ENCODE measurements around the gene SPAG17. TPM values are rescaled to one million over a fixed set of nuclear protein-coding genes. Genes with fewer than 3 reads are reported as not detected.

Gene SPAG17
- polyA plus RNA-seq (ENCODE audit: insufficient read length in 4 of 4): 10 to 100 TPM in 2 of 4 donors, 1 to 10 TPM in 2; 2.0 to 11.0 (median 9.7) TPM

GRCh38 chr1:118185084-118185832 lies at the start of gene SPAG17:
TSS of gene SPAG17 (minus strand) at chr1:118185228. CDS start at chr1:118185157, 71 bp downstream.
- peak; percentile 67 to 83 (median 74) for DNase-seq (ENCODE audit: low read depth in 4 of 4, low spot score in 3 of 4)

- no peak for DNase-seq (ENCODE audit: low read depth in 4 of 4, low spot score in 3 of 4)
Measured at GRCh38 chr1:118225471-118225870, 40.4 kb upstream of the SPAG17 start.

GRCh38 chr1:118223426-118223825 lies 38.4 kb upstream of the SPAG17 start:
- peak in 2 of 4 donors; percentile 18 to 40 for DNase-seq (ENCODE audit: low read depth in 4 of 4, low spot score in 3 of 4)

GRCh38 chr1:118219438-118219837 lies 34.4 kb upstream of the SPAG17 start:
- DNase-seq (ENCODE audit: low read depth in 4 of 4, low spot score in 3 of 4): no peak

GRCh38 chr1:118217141-118217838 lies 32.3 kb upstream of the SPAG17 start:
- DNase-seq (ENCODE audit: low read depth in 4 of 4, low spot score in 3 of 4): peak in 3 of 4 donors; percentile 10 to 23 (median 15)

- no peak for DNase-seq (ENCODE audit: low read depth in 4 of 4, low spot score in 3 of 4)
Measured at GRCh38 chr1:118214866-118215265, 29.8 kb upstream of the SPAG17 start.

- no peak for DNase-seq (ENCODE audit: low read depth in 4 of 4, low spot score in 3 of 4)
Measured at GRCh38 chr1:118210723-118211110, 25.7 kb upstream of the SPAG17 start.

- DNase-seq (ENCODE audit: low read depth in 4 of 4, low spot score in 3 of 4): no peak
Measured at GRCh38 chr1:118210051-118210722, 25.2 kb upstream of the SPAG17 start.

- no peak for DNase-seq (ENCODE audit: low read depth in 4 of 4, low spot score in 3 of 4)
Measured at GRCh38 chr1:118209648-118210047, 24.6 kb upstream of the SPAG17 start.

GRCh38 chr1:118206966-118207365 lies 21.9 kb upstream of the SPAG17 start:
- no peak for DNase-seq (ENCODE audit: low read depth in 4 of 4, low spot score in 3 of 4)

- DNase-seq (ENCODE audit: low read depth in 4 of 4, low spot score in 3 of 4): no peak
Measured at GRCh38 chr1:118204648-118205047, 19.6 kb upstream of the SPAG17 start.

GRCh38 chr1:118204105-118204504 lies 19.1 kb upstream of the SPAG17 start:
- no peak for DNase-seq (ENCODE audit: low read depth in 4 of 4, low spot score in 3 of 4)

- DNase-seq (ENCODE audit: low read depth in 4 of 4, low spot score in 3 of 4): no peak
Measured at GRCh38 chr1:118202076-118202608, 17.1 kb upstream of the SPAG17 start.

- no peak for DNase-seq (ENCODE audit: low read depth in 4 of 4, low spot score in 3 of 4)
Measured at GRCh38 chr1:118201524-118201923, 16.5 kb upstream of the SPAG17 start.

- no peak for DNase-seq (ENCODE audit: low read depth in 4 of 4, low spot score in 3 of 4)
Measured at GRCh38 chr1:118200836-118201235, 15.8 kb upstream of the SPAG17 start.

- no peak for DNase-seq (ENCODE audit: low read depth in 4 of 4, low spot score in 3 of 4)
Measured at GRCh38 chr1:118190561-118190960, 5.5 kb upstream of the SPAG17 start.

- no peak for DNase-seq (ENCODE audit: low read depth in 4 of 4, low spot score in 3 of 4)
Measured at GRCh38 chr1:118189564-118189963, 4.5 kb upstream of the SPAG17 start.

- no peak for DNase-seq (ENCODE audit: low read depth in 4 of 4, low spot score in 3 of 4)
Measured at GRCh38 chr1:118188411-118188810, 3.4 kb upstream of the SPAG17 start.

- no peak for DNase-seq (ENCODE audit: low read depth in 4 of 4, low spot score in 3 of 4)
Measured at GRCh38 chr1:118186026-118186425, 998 bp upstream of the SPAG17 start.

- no peak for DNase-seq (ENCODE audit: low read depth in 4 of 4, low spot score in 3 of 4)
Measured at GRCh38 chr1:118184739-118185083, 317 bp downstream of the SPAG17 start.

- no peak for DNase-seq (ENCODE audit: low read depth in 4 of 4, low spot score in 3 of 4)
Measured at GRCh38 chr1:118183586-118183985, 1.4 kb downstream of the SPAG17 start.

Data from left renal pelvis (tissue), 4 donors.